Glomerular endothelial cell (primary cell): ENCODE data around the gene SDK1. TPM values are rescaled to one million over a fixed set of nuclear protein-coding genes. Genes with fewer than 3 reads are reported as not detected.

Source experiments
- DNase-seq: peaks from one replicate; pipeline ENCODE4 v3.0.0-alpha.2; 2011; ENCODE audit warnings: low read depth, low spot score; ENCODE audit errors: extremely low read depth
- total RNA-seq: library from RNA; depleted of rRNA; stranded (reverse); fragments of >200 nt; gene quantifications from 2 replicates; pipeline ENCODE4 v1.2.3, GENCODE V29; 2015

SDK1 gene
- total RNA-seq, 1 donor from 2014 or later, result 2.3 TPM

GRCh38 chr7:3762146-3762831, 461.2 kb downstream of the SDK1 start:
- no peak for DNase-seq

DNA sequence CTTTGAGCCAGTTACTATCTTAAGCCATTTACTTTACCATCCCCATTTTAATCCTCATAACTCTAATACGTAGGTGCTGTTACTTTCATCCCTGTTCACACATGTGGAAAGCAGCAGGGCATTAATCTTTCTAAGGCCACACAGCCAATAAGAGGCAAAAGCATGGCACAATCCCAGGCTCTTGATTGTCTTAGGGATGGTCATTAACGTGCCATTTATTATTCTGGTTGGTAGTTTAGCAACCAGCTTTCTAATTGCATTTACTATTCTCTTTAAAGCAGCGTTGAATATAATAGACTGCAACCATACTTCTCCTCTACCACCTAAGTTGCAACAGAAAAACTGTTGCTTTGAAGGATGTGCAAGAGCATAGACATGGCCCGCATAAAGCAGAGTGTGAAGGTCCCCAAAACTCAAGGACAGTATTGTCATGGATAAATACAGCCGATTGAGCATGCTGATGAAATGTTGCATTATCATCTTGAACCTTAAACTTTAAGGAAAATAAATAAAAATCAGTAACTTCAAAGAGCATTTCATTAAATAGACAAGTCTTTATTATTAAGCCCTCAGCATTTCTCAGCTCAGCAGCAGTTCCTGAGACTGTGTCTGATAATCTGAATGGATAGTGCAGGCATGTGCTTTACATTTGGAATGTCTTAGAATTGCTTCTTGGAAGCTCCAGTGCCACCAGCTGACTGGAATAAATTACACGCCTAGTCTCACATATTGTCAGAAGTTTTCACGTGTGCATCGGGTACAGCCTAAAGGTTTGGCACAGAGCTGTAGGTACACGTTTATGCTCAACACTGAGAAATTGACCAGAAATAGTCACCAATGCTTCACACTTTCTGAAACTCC, 467.1 kb downstream of the SDK1 start:
- DNase-seq, result no peak

GRCh38 chr7:3771906-3772305, 470.9 kb downstream of the SDK1 start:
- DNase-seq, result no peak

DNA sequence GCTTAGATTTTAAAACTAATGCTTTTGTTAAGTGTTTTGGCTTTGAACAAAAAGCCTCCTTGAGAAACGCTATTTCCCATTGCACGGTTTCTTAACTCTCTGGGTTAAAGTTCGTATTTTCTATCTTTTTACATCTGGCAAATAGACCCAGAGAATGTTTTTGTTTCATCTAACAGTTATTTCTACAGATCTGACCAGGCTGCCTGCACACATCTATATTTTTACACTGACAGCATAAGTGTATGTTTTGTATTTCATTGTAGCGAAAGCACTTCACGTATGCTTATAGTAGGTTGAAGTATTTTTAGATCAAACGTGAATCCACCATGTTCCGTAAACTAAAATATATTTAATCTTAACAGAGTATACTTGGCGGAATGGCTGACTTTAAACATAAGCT, 477.3 kb downstream of the SDK1 start:
- DNase-seq, result no peak

- DNase-seq, result no peak
Observed at GRCh38 chr7:3780016-3780415, 479.0 kb downstream of the SDK1 start.

DNA sequence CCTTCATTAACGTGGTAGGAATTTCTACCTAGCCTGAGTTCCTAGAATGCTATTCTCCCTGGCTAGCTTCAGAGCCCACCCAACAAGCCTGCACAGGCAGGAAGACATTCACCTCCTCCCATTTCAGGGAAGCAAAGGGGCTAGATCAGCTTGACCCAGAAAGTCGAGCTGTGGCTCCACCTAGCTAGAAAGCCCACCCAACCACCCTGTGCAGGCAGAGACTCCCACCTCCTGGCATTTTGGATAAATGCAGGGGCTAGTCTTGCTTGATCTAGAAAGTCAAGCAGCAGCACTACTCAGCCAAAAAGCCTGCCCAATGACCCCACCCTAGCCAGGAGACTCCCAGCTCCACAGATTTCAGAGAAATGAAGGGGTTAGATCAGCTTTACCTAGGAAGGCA, 479.5 kb downstream of the SDK1 start:
- no peak for DNase-seq

DNA sequence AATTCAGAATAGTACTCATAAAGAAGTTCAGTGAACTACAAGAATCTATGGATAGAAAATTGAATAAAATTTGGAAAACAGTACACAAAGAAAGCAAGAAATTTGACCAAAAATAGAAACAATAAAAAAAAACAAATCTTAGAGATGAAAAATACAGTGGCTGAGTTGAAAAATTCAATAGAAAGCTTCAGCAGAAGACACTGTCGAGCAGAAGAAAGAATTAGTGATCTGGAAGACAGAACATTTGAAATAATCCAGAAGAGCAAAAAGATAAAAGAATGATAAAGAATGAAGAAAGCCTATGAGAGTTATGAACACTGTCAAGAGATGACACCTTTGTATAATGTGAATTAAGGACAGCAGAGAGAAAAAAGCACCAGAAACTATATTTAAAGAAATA, 480.6 kb downstream of the SDK1 start:
- no peak for DNase-seq

- no peak for DNase-seq
Observed at GRCh38 chr7:3787717-3788264, 486.7 kb downstream of the SDK1 start.

DNA sequence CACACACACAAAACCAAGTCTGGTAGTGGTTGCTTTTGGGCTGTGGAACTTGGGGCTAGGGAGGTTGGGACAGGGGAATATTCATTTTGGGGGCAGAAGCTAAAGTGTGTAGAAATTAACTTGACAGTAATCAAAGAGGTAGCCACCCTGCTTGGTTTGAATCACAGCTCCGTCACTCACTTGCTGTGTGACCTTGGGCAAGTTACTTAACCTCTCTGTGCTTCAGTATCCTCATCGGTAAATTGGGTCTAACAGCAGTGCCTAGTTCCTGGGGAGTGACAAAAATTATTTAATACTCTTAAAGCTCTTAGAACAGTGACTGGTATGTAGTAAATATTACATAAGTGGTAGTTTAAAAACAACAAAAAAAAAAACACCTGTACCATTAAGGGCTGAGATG, 489.8 kb downstream of the SDK1 start:
- no peak for DNase-seq

DNA sequence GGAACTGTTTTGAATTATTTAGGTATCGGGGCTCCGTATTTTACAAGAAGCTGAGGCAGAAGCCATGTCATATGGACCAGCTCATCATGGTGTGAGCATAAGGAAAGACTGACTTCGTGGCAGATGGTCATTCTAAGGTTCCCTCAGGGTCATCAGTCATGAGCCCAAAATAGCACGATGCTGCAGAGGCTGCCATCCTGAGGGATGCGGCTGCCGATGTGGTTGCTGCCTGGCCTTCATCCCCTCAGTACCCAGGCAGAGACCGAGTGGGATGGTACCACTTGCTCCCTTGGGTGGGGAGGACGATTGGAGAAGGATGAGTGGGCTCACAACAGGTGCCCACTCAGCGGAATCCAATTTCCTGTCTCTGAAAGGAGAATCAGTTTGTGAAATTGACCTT, 490.3 kb downstream of the SDK1 start:
- DNase-seq, result no peak

- no peak for DNase-seq
Observed at GRCh38 chr7:3795141-3795540, 494.1 kb downstream of the SDK1 start.

DNA sequence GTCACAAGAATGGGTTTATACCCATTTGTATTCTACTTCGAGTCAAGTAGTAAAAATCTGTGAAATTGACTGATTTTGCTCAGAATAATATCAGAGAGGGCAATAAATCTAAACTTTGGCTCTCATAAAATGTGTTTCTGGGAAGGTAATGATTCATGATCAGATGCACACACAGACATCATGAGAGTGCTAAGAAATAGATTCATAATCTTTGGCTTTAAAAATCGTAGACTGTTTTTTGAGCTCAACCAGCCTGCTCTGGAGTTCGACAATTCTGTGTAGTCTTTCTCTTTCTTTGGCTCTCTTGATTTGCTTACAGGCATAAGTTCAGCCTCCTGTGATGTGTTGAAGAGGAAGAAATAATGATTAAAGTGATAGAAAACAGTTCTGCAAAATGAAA, 494.7 kb downstream of the SDK1 start:
- DNase-seq, result no peak

DNA sequence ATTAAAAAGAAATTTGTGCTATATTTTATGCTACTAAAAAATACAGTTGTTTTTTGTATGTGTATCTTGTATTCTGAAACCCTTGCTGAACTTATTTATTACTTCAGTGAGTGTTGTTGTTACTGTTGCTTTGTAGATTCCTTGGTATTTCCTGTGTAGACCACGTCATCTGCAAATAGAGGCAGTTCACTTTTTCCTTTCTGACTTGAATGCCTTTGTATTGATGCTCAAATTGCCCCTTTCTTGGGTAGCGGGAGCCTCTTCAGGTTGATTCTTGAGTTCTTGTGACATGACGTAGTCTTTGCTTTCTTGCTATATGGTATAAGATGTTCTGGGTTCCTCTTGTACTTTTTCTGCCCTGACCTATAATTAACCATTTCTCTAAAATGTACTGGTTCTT, 504.1 kb downstream of the SDK1 start:
- peak; percentile 39 for DNase-seq

DNA sequence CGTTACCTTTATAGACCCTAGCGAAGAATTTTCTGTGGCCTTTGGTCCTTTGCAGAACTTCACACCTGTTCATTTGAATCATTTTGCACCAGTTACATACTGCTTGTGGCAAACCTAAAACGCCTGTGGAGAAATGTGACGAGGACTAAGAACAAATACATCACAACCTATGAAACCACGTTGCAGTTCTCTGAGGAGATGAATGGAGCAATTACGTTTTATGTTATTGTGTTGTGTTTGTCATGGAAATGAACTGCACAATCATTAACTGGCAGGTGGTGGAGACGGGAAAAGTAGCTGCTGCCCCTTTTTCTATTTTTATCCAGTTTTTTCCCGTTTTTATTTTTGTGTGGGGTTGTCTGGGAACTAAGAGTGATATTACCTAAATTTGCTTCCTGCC, 505.5 kb downstream of the SDK1 start:
- no peak for DNase-seq

DNA sequence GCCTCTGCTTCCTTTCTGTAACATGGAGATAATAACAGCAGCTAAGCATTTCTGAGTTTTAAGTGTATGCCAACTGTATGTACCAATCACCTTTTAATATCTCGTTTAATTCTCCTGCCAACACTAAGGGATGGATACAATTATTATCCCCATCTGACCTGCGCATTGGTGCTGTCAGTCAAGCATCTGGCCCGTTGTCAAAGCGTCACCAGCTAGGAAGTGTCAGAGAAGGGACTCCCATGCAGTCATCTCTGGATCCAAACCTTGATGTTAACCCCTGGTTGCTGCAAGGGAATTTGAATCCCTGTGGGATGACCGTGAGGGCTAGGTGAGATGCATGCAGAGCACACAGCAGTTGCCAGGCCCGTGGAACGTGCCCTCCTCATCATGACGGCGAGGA, 506.8 kb downstream of the SDK1 start:
- no peak for DNase-seq

- no peak for DNase-seq
Observed at GRCh38 chr7:3821488-3821887, 520.4 kb downstream of the SDK1 start.

DNA sequence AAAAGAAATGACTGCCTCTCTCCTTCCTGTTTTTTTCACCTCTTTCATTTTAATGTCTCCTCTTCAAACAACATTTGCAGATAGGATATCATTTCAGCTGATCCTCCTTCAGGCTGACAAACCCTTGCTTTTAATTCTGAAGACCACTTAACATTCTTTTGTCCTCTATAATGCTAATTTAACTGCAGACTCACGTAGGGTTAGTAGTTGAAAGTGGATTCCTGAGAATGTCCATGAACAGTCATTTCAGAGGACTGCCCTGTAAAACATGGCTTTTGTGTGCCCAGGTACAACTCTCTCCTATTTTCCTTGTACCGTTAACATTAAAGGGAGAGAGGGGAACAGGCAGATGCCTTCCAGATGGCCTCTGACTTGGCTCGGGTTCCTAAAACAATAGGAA, 524.4 kb downstream of the SDK1 start:
- no peak for DNase-seq

- DNase-seq, result no peak
Observed at GRCh38 chr7:3832199-3832598, 531.1 kb downstream of the SDK1 start.

DNA sequence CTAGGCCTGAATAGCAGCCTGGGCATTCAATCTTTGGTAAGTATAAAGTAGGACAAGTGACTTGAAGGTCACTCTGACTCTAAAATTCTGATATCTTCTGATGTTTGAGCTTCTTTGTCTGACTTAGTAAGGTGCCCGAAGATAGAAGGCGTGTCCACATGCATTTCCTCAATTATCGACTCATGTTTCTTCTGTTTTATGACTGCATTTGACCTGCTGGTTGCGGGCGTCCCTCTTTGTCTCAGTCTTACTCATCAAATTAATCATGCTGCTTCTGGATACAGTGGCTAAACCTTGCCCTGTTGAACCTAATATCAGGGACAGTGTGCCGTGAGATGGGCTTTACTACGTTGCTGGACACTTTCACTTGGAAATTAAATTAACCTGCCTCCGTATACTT, 534.1 kb downstream of the SDK1 start:
- no peak for DNase-seq

- no peak for DNase-seq
Observed at GRCh38 chr7:3836855-3837254, 535.8 kb downstream of the SDK1 start.

DNA sequence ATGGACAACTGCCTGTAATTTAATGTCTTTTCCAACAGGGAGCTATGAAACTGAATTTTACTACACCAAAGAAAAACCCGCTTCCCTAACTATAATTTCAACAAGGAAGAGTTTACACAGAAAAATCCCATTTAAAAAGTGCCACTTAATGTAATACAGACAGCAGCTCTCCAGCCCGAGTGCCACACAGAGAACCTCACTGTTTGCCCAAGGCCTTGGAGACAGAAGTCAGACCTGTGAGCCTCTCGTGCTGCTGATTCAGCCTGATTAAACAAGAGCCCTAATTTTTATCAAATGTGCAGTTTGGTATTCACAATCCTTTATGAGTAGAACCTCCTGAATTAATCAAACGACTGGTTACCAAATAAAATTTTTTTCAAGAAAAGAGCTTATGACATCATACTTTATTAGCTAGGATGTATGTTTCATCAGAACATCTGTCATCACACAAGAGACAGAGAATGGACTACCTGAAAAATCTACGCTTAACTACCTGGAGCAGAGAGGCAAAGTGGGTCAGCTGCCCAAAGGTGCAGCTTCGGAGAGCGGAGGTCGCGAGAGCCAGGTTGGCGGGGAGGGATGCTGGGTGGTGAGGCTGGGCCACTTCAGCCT, 543.6 kb downstream of the SDK1 start:
- no peak for DNase-seq

DNA sequence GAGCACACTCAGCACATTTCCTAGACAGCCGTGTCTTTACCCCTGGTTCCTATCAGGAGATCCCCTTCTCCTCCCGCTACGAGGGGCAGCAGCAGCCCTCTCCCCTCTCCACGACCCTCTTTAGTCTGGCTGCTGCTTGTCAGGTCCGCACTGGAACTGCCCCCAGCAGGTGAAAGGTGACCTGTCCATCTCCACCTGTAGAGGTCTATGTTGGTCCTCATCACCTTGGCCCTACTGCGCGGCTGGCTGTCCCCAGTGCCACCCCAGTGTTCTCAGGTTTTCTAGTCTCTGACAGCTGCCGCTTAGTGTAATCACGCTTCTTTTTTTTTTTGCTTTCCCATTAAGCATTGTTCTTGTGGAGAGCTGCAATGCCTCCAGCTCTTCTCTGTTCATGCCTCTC, 545.7 kb downstream of the SDK1 start:
- no peak for DNase-seq
